Mammary epithelial cell (primary cell): ENCODE measurements around the gene PLEKHG2.

ENCODE experiments used
- EZH2 ChIP-seq: IDR thresholded peaks from 2 replicates; pipeline ENCODE4 v1.6.1; 2012; ENCODE audit warnings: low read length, inconsistent platforms, borderline replicate concordance
- TF ChIP-seq, protein P1 (sequence below), 2 donors: IDR thresholded peaks in 1 of 2; conservative IDR thresholded peaks in 1 of 2; 2 replicates each; pipeline ENCODE4 v1.5.1; 2011 to 2012; ENCODE audit warnings: inconsistent platforms in 2 of 2, low read length in 2 of 2, mild to moderate bottlenecking in 2 of 2, control low read depth in 1 of 2, low read depth in 1 of 2; ENCODE audit not compliant: insufficient read depth in 1 of 2; ENCODE audit errors: extremely low read depth in 1 of 2

DNA sequence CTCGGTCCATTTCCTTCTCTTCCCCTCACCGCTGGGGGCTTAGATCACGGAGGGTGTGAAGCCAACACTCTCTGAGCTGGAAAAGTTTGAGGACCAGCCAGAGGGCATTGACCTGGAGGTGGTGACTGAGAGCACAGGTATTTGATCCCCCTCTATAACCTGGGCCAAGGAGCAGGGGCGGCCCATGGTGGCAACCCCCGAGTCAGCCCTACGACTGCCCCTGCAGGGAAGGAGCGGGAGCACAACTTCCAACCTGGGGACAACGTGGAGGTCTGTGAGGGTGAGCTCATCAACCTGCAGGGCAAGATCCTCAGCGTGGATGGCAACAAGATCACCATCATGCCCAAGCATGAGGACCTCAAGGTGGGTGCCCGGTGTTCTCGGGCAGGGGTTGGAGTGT, 56.6 kb downstream of the PLEKHG2 start:
- TF ChIP-seq, protein P1, sequence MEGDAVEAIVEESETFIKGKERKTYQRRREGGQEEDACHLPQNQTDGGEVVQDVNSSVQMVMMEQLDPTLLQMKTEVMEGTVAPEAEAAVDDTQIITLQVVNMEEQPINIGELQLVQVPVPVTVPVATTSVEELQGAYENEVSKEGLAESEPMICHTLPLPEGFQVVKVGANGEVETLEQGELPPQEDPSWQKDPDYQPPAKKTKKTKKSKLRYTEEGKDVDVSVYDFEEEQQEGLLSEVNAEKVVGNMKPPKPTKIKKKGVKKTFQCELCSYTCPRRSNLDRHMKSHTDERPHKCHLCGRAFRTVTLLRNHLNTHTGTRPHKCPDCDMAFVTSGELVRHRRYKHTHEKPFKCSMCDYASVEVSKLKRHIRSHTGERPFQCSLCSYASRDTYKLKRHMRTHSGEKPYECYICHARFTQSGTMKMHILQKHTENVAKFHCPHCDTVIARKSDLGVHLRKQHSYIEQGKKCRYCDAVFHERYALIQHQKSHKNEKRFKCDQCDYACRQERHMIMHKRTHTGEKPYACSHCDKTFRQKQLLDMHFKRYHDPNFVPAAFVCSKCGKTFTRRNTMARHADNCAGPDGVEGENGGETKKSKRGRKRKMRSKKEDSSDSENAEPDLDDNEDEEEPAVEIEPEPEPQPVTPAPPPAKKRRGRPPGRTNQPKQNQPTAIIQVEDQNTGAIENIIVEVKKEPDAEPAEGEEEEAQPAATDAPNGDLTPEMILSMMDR (conservative IDR thresholded peaks at IDR 0.05 in 1 of 2, IDR thresholded peaks at IDR 0.05 in 1 of 2; ENCODE audit: extremely low read depth in 1 of 2, insufficient read depth in 1 of 2, low read depth in 1 of 2, low read length in 2 of 2) = no peak
- no peak for TF ChIP-seq EZH2
